Hepatocyte (in vitro differentiated cells): ENCODE measurements around the gene MRPS18C. TPM values are rescaled to one million over a fixed set of nuclear protein-coding genes. Genes with fewer than 3 reads are reported as not detected.
"Not testable (repeated sequence)": the region's sequence is repeated elsewhere in the genome, so short reads cannot be mapped to it uniquely, and the experiment has no call there.

Experiments used
- DNase-seq: peaks from one replicate; pipeline ENCODE4 v3.0.0-alpha.2; 2016; ENCODE audit warnings: low spot score
- H2AFZ ChIP-seq: fragments of 200-600 bp; sonication (generic); 2 replicates; pipeline ENCODE4 v1.6.0; 2016; ENCODE audit warnings: antibody characterized with exemption, mild to moderate bottlenecking
- H3K27ac ChIP-seq: fragments of 200-600 bp; sonication (generic); 2 replicates; pipeline ENCODE4 v1.5.1; 2016; ENCODE audit warnings: mild to moderate bottlenecking
- H3K27me3 ChIP-seq: fragments of 200-600 bp; sonication (generic); 2 replicates; pipeline ENCODE4 v1.6.1; 2016
- H3K36me3 ChIP-seq: fragments of 200-600 bp; sonication (generic); replicated peaks from 2 replicates; pipeline ENCODE4 v1.5.1; 2016; ENCODE audit warnings: low read depth; ENCODE audit not compliant: insufficient read depth
- H3K4me1 ChIP-seq: fragments of 200-600 bp; sonication (generic); 2 replicates; pipeline ENCODE4 v1.5.1; 2016; ENCODE audit warnings: mild to moderate bottlenecking, moderate library complexity; ENCODE audit not compliant: insufficient read depth
- H3K4me2 ChIP-seq: fragments of 200-600 bp; sonication (generic); 2 replicates; pipeline ENCODE4 v1.6.0; 2016
- H3K4me3 ChIP-seq: fragments of 200-600 bp; sonication (generic); 2 replicates; pipeline ENCODE4 v1.5.1; 2016; ENCODE audit warnings: mild to moderate bottlenecking
- H3K79me2 ChIP-seq: fragments of 200-600 bp; sonication (generic); 2 replicates; pipeline ENCODE4 v1.6.0; 2017; ENCODE audit warnings: mild to moderate bottlenecking
- H3K9me2 ChIP-seq: fragments of 200-600 bp; sonication (generic); replicated peaks from 2 replicates; pipeline ENCODE4 v1.6.0; 2017; ENCODE audit warnings: mild to moderate bottlenecking; ENCODE audit not compliant: insufficient read depth
- H3K9me3 ChIP-seq: fragments of 200-600 bp; sonication (generic); 2 replicates; pipeline ENCODE4 v1.5.1; 2016; ENCODE audit warnings: low read depth, mild to moderate bottlenecking
- H4K20me1 ChIP-seq: fragments of 200-600 bp; sonication (generic); 2 replicates; pipeline ENCODE4 v1.6.0; 2016; ENCODE audit warnings: mild to moderate bottlenecking; ENCODE audit not compliant: insufficient read depth, poor library complexity, severe bottlenecking
- EZH2 ChIP-seq: fragments of 200-600 bp; sonication (generic); IDR thresholded peaks from 2 replicates; pipeline ENCODE4 v1.6.1; 2016; ENCODE audit warnings: antibody characterized with exemption, mild to moderate bottlenecking, borderline replicate concordance
- EZH2phosphoT487 ChIP-seq: fragments of 200-600 bp; sonication (generic); IDR thresholded peaks from one replicate; pipeline ENCODE4 v1.6.1; 2018; ENCODE audit warnings: antibody characterized with exemption, mild to moderate bottlenecking, low read depth, moderate library complexity; ENCODE audit not compliant: unreplicated experiment, severe bottlenecking
- WGBS: methylation state at CpG from one replicate; pipeline ENCODE4 v1.1.6; 2016; ENCODE audit warnings: low lambda C conversion rate; ENCODE audit errors: missing lambda C conversion rate; 5-methylcytosine and 5-hydroxymethylcytosine counted together
- polyA plus RNA-seq: library from polyadenylated mRNA; unstranded; fragments of >200 nt; fragmentation: Nextera tagmentation; extraction: Ambion mirVana; gene quantifications from 2 replicates; pipeline ENCODE4 v1.2.1, GENCODE V29; 2016
- total RNA-seq: library from RNA; depleted of rRNA; stranded (reverse); fragments of >200 nt; gene quantifications from 2 replicates; pipeline ENCODE4 v1.2.3, GENCODE V29; 2014
- TF ChIP-seq, protein P1 (sequence below): fragments of 200-600 bp; sonication (generic); IDR thresholded peaks from 2 replicates; pipeline ENCODE4 v1.5.1; 2016; ENCODE audit warnings: antibody characterized with exemption, mild to moderate bottlenecking; ENCODE audit not compliant: poor library complexity

MRPS18C gene
- total and polyA plus RNA-seq, 2 experiments from 2014 or later: 20.1 to 89.1 TPM

DNA sequence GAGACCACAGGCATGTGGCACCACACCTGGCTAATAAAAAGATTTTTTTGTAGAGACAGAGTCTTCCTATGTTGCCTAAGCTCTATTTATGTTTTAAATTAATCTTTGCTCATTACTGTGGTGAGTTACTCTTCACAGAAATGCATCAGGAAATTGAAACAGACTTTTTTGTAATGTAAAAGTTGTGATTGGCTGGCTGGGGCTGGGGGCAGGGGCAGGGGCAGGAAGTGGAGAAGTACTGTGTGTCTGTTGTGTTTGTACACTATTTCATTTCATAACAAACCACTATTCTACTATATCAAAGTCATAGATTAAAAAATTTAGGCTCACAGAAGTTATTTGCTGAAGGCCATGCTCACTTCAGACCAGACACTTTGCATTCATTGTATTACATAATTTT is 48.1 kb downstream of the MRPS18C start:
- H3K4me3 ChIP-seq: no peak overlapping the region
- H3K79me2 ChIP-seq: no peaks in the 10 kb centered on the region
- H3K4me2 ChIP-seq: no peak overlapping the region
- no peaks in the 10 kb centered on the region for H3K4me1 ChIP-seq
- no peak overlapping the region for H3K27ac ChIP-seq
- H4K20me1 ChIP-seq: no peaks in the 10 kb centered on the region
- no peak overlapping the region for H2AFZ ChIP-seq
- no peaks in the 10 kb centered on the region for H3K36me3 ChIP-seq
- H3K9me3 ChIP-seq: no peaks in the 10 kb centered on the region
- H3K27me3 ChIP-seq: no peaks in the 10 kb centered on the region
- TF ChIP-seq, protein P1, sequence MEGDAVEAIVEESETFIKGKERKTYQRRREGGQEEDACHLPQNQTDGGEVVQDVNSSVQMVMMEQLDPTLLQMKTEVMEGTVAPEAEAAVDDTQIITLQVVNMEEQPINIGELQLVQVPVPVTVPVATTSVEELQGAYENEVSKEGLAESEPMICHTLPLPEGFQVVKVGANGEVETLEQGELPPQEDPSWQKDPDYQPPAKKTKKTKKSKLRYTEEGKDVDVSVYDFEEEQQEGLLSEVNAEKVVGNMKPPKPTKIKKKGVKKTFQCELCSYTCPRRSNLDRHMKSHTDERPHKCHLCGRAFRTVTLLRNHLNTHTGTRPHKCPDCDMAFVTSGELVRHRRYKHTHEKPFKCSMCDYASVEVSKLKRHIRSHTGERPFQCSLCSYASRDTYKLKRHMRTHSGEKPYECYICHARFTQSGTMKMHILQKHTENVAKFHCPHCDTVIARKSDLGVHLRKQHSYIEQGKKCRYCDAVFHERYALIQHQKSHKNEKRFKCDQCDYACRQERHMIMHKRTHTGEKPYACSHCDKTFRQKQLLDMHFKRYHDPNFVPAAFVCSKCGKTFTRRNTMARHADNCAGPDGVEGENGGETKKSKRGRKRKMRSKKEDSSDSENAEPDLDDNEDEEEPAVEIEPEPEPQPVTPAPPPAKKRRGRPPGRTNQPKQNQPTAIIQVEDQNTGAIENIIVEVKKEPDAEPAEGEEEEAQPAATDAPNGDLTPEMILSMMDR: no peak
- TF ChIP-seq EZH2 (no peak), EZH2phosphoT487 (no peak)
- DNase-seq: no peak
- no peaks in the 10 kb centered on the region for H3K9me2 ChIP-seq

DNA sequence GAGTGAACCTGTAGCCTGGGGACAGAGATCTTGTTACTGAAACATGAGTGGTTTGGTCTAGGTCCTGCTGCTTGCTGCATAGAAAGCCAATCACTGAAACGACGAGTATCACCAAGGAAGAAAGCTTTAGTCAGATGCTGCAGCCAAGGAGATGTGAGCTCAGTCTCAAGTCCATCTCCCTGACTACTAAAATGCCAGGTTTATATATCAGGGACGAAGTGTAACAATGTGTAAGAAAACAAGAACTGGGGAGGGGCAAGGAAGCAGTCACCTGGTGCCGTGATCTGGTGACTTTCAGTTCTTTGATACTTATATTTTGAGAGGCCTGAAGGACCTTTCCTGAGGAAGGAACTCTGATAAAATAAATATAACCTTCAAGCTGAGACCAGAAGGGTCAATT is 48.6 kb downstream of the MRPS18C start:
- Histone ChIP-seq H3K4me3 (no peak overlapping the region), H3K79me2 (no peaks in the 10 kb centered on the region), H3K9me3 (no peaks in the 10 kb centered on the region), H3K27me3 (no peaks in the 10 kb centered on the region), H4K20me1 (no peaks in the 10 kb centered on the region), H3K4me2 (no peak overlapping the region), H3K27ac (no peak overlapping the region), H3K4me1 (no peaks in the 10 kb centered on the region), H2AFZ (no peak overlapping the region), H3K36me3 (no peaks in the 10 kb centered on the region), H3K9me2 (no peaks in the 10 kb centered on the region)
- DNase-seq: peak; percentile 9
- TF ChIP-seq EZH2phosphoT487: no peak
- 59% methylated on average over 4 of the region's 4 CpGs for WGBS

DNA sequence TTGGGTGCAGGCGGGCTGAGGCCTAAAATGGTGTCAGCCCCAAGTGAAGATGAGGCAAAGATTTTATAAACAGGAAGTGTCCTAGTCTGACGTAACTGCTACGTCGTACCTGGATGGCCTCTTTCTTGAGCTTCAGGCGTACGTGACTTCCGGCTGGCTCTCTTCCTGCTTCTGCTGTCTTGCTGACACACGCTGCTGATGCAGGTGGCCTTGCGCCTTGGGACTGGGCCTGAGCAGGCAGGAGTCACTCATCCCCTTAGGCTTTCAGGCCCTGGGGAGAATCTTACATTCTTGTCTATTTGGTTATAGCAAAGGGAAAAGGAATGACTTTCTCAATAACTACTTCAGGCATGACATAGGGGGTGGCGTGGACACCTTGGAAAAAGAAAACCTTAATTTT is 49.1 kb downstream of the MRPS18C start:
- Histone ChIP-seq H3K9me3 (no peaks in the 10 kb centered on the region), H3K4me2 (no peak overlapping the region), H3K27me3 (no peaks in the 10 kb centered on the region), H3K27ac (no peak overlapping the region), H3K79me2 (no peaks in the 10 kb centered on the region), H4K20me1 (no peaks in the 10 kb centered on the region), H2AFZ (no peak overlapping the region), H3K36me3 (no peaks in the 10 kb centered on the region), H3K4me1 (no peaks in the 10 kb centered on the region), H3K4me3 (no peak overlapping the region), H3K9me2 (no peaks in the 10 kb centered on the region)
- whole genome bisulfite sequencing: 97% methylated on average over 10 of the region's 10 CpGs
- TF ChIP-seq EZH2 (no peak), EZH2phosphoT487 (no peak)
- TF ChIP-seq, protein P1: no peak
- no peak for DNase-seq

DNA sequence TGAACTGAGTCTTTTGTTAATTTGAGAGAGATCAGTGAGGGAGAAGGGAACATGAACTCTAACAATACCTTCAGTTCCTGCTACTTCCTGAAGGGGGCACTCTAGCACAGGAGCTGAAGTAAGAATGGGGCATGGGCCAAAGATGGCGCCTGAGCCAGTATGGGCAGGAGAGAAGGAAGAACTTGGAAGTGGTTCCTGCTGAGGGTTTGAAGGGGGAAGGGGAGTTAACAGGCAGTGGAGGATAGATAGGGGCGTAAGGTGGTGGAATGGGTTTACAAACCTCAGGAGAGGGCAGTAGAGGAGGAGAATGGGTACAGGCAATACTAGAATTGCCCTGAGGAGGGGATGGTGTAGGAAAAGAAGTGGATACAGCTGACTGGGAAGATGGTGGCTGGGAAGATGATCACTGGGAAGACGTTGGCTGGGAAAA is 53.3 kb downstream of the MRPS18C start:
- not testable (repeated sequence) for H4K20me1 ChIP-seq, H3K27me3 ChIP-seq, H3K9me3 ChIP-seq, H3K36me3 ChIP-seq, H3K4me3 ChIP-seq, H3K4me1 ChIP-seq, H3K9me2 ChIP-seq, H3K4me2 ChIP-seq, H2AFZ ChIP-seq, H3K27ac ChIP-seq, H3K79me2 ChIP-seq
- WGBS: 79% methylated on average over 3 of the region's 3 CpGs
- TF ChIP-seq, protein P1: peak; percentile 48
- DNase-seq: peak; percentile 47
